Smooth muscle cell (in vitro differentiated cells): ENCODE data around the gene NTN5. TPM values are rescaled to one million over a fixed set of nuclear protein-coding genes. Genes with fewer than 3 reads are reported as not detected.

Source experiments
- DNase-seq: peaks from one replicate; lab custom pipeline; 2025; ENCODE audit not compliant: unreplicated experiment; lab: John Stamatoyannopoulos, UW
- H2AFZ ChIP-seq: fragments of 200-600 bp; sonication (generic); 2 replicates; pipeline ENCODE4 v1.6.0; 2016; ENCODE audit warnings: antibody characterized with exemption, low read depth, mild to moderate bottlenecking
- H3F3A ChIP-seq: fragments of 200-600 bp; sonication (generic); 2 replicates; pipeline ENCODE4 v1.6.0; 2017; ENCODE audit warnings: antibody characterized with exemption, low read depth
- H3K27ac ChIP-seq: fragments of 200-600 bp; sonication (generic); 2 replicates; pipeline ENCODE4 v1.5.1; 2016; ENCODE audit warnings: low read depth, mild to moderate bottlenecking
- H3K27me3 ChIP-seq: fragments of 200-600 bp; sonication (generic); 2 replicates; pipeline ENCODE4 v1.6.1; 2016; ENCODE audit warnings: low read depth, mild to moderate bottlenecking
- H3K36me3 ChIP-seq: fragments of 200-600 bp; sonication (generic); 2 replicates; pipeline ENCODE4 v1.5.1; 2016; ENCODE audit warnings: low read depth
- H3K4me1 ChIP-seq: fragments of 200-600 bp; sonication (generic); 2 replicates; pipeline ENCODE4 v1.5.1; 2016; ENCODE audit warnings: low read depth
- H3K4me2 ChIP-seq: fragments of 200-600 bp; sonication (generic); 2 replicates; pipeline ENCODE4 v1.6.0; 2016; ENCODE audit warnings: mild to moderate bottlenecking
- H3K4me3 ChIP-seq: fragments of 200-600 bp; sonication (generic); 2 replicates; pipeline ENCODE4 v1.5.1; 2016; ENCODE audit warnings: mild to moderate bottlenecking
- H3K79me2 ChIP-seq: fragments of 200-600 bp; sonication (generic); 2 replicates; pipeline ENCODE4 v1.6.0; 2016; ENCODE audit warnings: low read depth, mild to moderate bottlenecking
- H3K9ac ChIP-seq: fragments of 200-600 bp; sonication (generic); 2 replicates; pipeline ENCODE4 v1.6.0; 2016; ENCODE audit warnings: low read depth
- H3K9me3 ChIP-seq: fragments of 200-600 bp; sonication (generic); replicated peaks from 2 replicates; pipeline ENCODE4 v1.5.1; 2016; ENCODE audit warnings: low read depth
- H4K20me1 ChIP-seq: fragments of 200-600 bp; sonication (generic); 2 replicates; pipeline ENCODE4 v1.6.0; 2016; ENCODE audit warnings: low read depth
- WGBS: methylation state at CpG from one replicate; pipeline ENCODE4 v1.1.7; 2016; ENCODE audit warnings: low lambda C conversion rate; 5-methylcytosine and 5-hydroxymethylcytosine counted together
- polyA plus RNA-seq: library from polyadenylated mRNA; unstranded; fragments of >200 nt; fragmentation: Nextera tagmentation; extraction: Ambion mirVana; gene quantifications from 2 replicates; pipeline ENCODE4 v1.2.1, GENCODE V29; 2016
- total RNA-seq: library from RNA; depleted of rRNA; stranded (reverse); fragments of >200 nt; gene quantifications from 2 replicates; pipeline ENCODE4 v1.2.3, GENCODE V29; 2014
- TF ChIP-seq, protein P1 (sequence below): fragments of 200-600 bp; sonication (generic); IDR thresholded peaks from 2 replicates; pipeline ENCODE4 v1.5.1; 2017; ENCODE audit warnings: borderline replicate concordance, mild to moderate bottlenecking, antibody characterized with exemption; ENCODE audit not compliant: insufficient read depth, poor library complexity, severe bottlenecking

NTN5 gene
- total and polyA plus RNA-seq, 2 experiments from 2014 or later = 0.22 TPM; not detected in 1

DNA sequence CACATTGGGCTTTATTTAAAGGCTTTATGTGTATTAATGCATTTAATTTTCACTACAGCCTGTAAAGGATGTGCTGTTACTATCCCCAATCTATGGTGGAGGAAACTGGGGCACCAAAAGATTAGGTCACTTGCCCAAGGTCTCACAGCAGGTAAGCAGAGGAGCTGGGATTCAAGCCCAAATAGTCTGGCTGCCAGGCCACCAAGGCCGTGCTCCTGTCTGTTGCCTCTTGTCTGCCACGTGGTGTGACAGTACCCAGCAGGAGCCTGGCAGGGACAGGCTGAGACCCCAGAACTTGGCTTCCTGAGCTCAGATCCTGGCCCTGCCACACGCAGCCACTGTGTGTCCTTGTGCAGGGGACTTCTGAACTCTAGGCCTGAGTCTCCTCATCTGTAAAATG is 4.5 kb downstream of the NTN5 start:
- Histone ChIP-seq H3K36me3 (no peaks in the 10 kb centered on the region), H3K4me1 (peaks cover 2% of the 10 kb centered on the region), H3K9ac (no peak overlapping the region), H3K4me3 (no peak overlapping the region), H3K79me2 (no peaks in the 10 kb centered on the region), H3K4me2 (no peak overlapping the region), H3K27ac (no peak overlapping the region), H2AFZ (no peak overlapping the region), H3F3A (no peaks in the 10 kb centered on the region), H3K9me3 (no peaks in the 10 kb centered on the region), H4K20me1 (no peaks in the 10 kb centered on the region), H3K27me3 (no peaks in the 10 kb centered on the region)
- 93% methylated on average over 3 of the region's 3 CpGs for WGBS
- TF ChIP-seq, protein P1, sequence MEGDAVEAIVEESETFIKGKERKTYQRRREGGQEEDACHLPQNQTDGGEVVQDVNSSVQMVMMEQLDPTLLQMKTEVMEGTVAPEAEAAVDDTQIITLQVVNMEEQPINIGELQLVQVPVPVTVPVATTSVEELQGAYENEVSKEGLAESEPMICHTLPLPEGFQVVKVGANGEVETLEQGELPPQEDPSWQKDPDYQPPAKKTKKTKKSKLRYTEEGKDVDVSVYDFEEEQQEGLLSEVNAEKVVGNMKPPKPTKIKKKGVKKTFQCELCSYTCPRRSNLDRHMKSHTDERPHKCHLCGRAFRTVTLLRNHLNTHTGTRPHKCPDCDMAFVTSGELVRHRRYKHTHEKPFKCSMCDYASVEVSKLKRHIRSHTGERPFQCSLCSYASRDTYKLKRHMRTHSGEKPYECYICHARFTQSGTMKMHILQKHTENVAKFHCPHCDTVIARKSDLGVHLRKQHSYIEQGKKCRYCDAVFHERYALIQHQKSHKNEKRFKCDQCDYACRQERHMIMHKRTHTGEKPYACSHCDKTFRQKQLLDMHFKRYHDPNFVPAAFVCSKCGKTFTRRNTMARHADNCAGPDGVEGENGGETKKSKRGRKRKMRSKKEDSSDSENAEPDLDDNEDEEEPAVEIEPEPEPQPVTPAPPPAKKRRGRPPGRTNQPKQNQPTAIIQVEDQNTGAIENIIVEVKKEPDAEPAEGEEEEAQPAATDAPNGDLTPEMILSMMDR = no peak
- DNase-seq = no peak

DNA sequence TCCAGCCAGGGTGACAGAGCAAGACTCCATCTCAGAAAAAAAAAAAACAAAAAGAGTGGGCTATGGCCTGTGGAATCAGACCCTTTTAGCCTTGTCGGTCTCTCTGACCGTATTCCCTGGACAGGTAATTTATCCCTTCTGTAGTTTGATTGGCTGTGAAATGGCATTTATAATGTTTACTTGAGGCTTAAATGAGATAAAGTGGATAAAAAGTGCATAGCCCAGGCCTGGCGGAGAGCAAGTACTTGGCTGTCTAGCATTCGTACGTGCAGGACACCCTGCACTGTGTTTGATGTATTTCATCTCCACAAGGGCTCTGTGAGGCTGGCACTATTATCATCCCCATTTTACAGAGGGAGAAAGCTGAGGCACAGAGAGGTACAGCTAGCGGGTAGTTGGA is 7.0 kb downstream of the NTN5 start:
- Histone ChIP-seq H2AFZ (no peak overlapping the region), H4K20me1 (no peaks in the 10 kb centered on the region), H3K4me3 (no peak overlapping the region), H3K27me3 (no peaks in the 10 kb centered on the region), H3K27ac (no peak overlapping the region), H3K9ac (no peak overlapping the region), H3F3A (no peaks in the 10 kb centered on the region), H3K79me2 (no peaks in the 10 kb centered on the region), H3K4me2 (no peak overlapping the region), H3K36me3 (no peaks in the 10 kb centered on the region), H3K4me1 (no peaks in the 10 kb centered on the region), H3K9me3 (no peaks in the 10 kb centered on the region)
- TF ChIP-seq, protein P1 = no peak
- WGBS = 88% methylated on average over 6 of the region's 6 CpGs
- DNase-seq = no peak

DNA sequence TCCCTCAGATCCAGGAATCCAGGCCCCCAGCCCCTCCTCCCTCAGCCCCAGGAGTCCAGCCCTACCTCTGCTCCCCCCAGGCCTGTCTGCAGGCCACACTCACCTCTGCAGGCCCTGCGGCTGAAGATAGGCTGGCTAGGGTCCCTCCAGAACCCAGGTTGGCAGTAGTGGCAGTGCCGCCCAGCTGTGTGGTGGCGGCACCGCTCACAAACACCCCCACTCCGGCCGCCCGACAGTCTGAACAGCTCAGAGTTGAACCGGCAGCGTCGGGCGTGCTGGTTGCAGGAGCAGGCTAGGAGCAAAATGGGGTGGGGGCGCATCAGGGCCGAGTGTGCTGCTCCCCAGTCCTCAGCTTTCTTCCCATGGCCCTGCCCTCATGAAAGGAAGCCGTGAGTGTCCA is 8.3 kb downstream of the NTN5 start:
- Histone ChIP-seq H3K27me3 (no peaks in the 10 kb centered on the region), H3K4me2 (no peak overlapping the region)
- 86% methylated on average over 14 of the region's 14 CpGs for WGBS

DNA sequence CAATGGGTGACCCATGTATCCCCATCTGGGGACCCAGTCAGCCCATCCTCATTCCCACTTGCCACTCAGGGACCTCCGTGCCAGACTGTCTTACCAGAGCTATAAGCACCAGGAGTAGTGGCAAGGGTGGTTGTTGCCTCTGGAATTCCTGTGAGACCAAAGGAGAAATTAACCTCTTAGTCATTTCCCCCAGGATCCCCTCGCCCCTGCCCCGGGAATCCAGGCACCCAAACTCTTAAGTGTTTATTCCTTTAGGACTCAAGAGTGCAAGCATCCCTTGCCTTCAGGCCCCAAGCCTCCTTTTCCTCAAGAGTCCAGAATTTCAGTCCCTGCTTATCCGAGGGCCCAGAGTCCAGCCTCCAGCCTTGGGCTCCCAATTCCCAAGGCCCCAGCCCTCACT is 9.2 kb downstream of the NTN5 start:
- Histone ChIP-seq H3K4me2 (no peak overlapping the region), H3K9ac (no peak overlapping the region), H4K20me1 (no peaks in the 10 kb centered on the region), H3F3A (no peaks in the 10 kb centered on the region), H3K27me3 (no peaks in the 10 kb centered on the region), H3K79me2 (no peaks in the 10 kb centered on the region), H3K36me3 (no peaks in the 10 kb centered on the region), H3K9me3 (no peaks in the 10 kb centered on the region), H3K27ac (no peak overlapping the region), H2AFZ (no peak overlapping the region), H3K4me3 (no peak overlapping the region), H3K4me1 (no peaks in the 10 kb centered on the region)
- DNase-seq = no peak
- WGBS = 83% methylated on average over 4 of the region's 4 CpGs
- TF ChIP-seq, protein P1 = no peak

More for the DNA sequence above, 8.3 kb downstream of the NTN5 start:
- Histone ChIP-seq H3K9me3 (no peaks in the 10 kb centered on the region), H3K27ac (no peak overlapping the region), H3K4me3 (no peak overlapping the region), H4K20me1 (no peaks in the 10 kb centered on the region), H3K9ac (no peak overlapping the region), H3K4me1 (no peaks in the 10 kb centered on the region), H3F3A (no peaks in the 10 kb centered on the region), H3K79me2 (no peaks in the 10 kb centered on the region), H2AFZ (no peak overlapping the region), H3K36me3 (no peaks in the 10 kb centered on the region)
- no peak for DNase-seq
- TF ChIP-seq, protein P1 = no peak
